Heart right ventricle (tissue), 16 donors: Measurements from ENCODE around the gene RASGRF2. TPM values are rescaled to one million over a fixed set of nuclear protein-coding genes. Genes with fewer than 3 reads are reported as not detected.
A peak's percentile ranks its signal among the peaks of the same experiment; 100 is the strongest.
"Not testable (repeated sequence)": the region's sequence is repeated elsewhere in the genome, so short reads cannot be mapped to it uniquely, and the experiment has no call there.

Experiments used
- ATAC-seq, 8 donors: fragments of 200-7000 bp; cut with Tn5 transposase; one replicate each; pipeline ENCODE4 v1.9.1; 2020; ENCODE audit warnings: mild to moderate bottlenecking in 8 of 8, moderate library complexity in 8 of 8, moderate number of reproducible peaks in 1 of 8
- DNase-seq, 2 donors: peaks; one replicate each; pipeline ENCODE4 v3.0.0-alpha.2; 2020
- H3K27ac ChIP-seq, 10 donors: fragments of 200-600 bp; sonication (generic) in 2 of 10; one replicate each; pipeline versions ENCODE4 v1.5.0 to v1.8.0; 2020 to 2022; ENCODE audit warnings: mild to moderate bottlenecking in 3 of 10
- H3K27me3 ChIP-seq, 7 donors: fragments of 200-600 bp; one replicate each; pipeline ENCODE4 v1.8.0; 2021 to 2022; ENCODE audit warnings: mild to moderate bottlenecking in 2 of 7
- H3K36me3 ChIP-seq, 9 donors: fragments of 200-600 bp; sonication (generic) in 1 of 9; one replicate each; pipeline versions ENCODE4 v1.5.0 to v1.8.0; 2020 to 2022; ENCODE audit warnings: mild to moderate bottlenecking in 2 of 9
- H3K4me1 ChIP-seq, 9 donors: fragments of 200-600 bp; sonication (generic) in 1 of 9; one replicate each; pipeline versions ENCODE4 v1.5.0 to v1.8.0; 2020 to 2022; ENCODE audit warnings: mild to moderate bottlenecking in 4 of 9
- H3K4me3 ChIP-seq, 10 donors: fragments of 200-600 bp; sonication (generic) in 2 of 10; one replicate each; pipeline versions ENCODE4 v1.5.0 to v1.8.0; 2020 to 2022; ENCODE audit warnings: mild to moderate bottlenecking in 7 of 10, moderate library complexity in 2 of 10
- H3K9me3 ChIP-seq, 11 donors: fragments of 200-600 bp in 10 of 11; sonication (generic) in 2 of 11; one replicate each; pipeline versions ENCODE4 v1.5.0 to v1.8.0; 2013 to 2022; ENCODE audit warnings: mild to moderate bottlenecking in 2 of 11, control low read depth in 1 of 11, moderate library complexity in 1 of 11
- CTCF ChIP-seq, 9 donors: fragments of 200-600 bp; sonication (generic) in 2 of 9; IDR thresholded peaks; one replicate each; pipeline versions ENCODE4 v1.5.0 to v1.8.0; 2021 to 2022; ENCODE audit warnings: antibody characterized with exemption in 9 of 9, mild to moderate bottlenecking in 5 of 9, moderate library complexity in 1 of 9
- WGBS, 2 donors: extraction: QIAGEN DNeasy Blood & Tissue Kit; methylation state at CpG; one replicate each; pipeline ENCODE4 v1.1.7; 2013; ENCODE audit warnings: inconsistent platforms in 1 of 2; 5-methylcytosine and 5-hydroxymethylcytosine counted together
- intact Hi-C, 10 donors: fragments of 100-400 bp; cut with DNase I; formaldehyde crosslinking; loops; one replicate each; pipeline versions ENCODE4 v1.11.1 to v1.14.2; 2022
- polyA plus RNA-seq, 2 donors: library from polyadenylated mRNA; stranded (reverse); fragments of 200-250 nt; gene quantifications; one replicate each; pipeline ENCODE4 v1.2.3, GENCODE V29; 2013
- total RNA-seq, 10 donors: library from RNA; stranded (reverse); fragmentation: NEBNext Ultra II Directional in 3 of 10; extraction: Animal tissue kit (Norgen Biotek cat#: 25700) in 3 of 10; gene quantifications; one replicate each; pipeline versions ENCODE4 v1.2.1 to v1.2.4, GENCODE V29; 2021 to 2023
- donor health status: Arrhythmogenic right ventricular cardiomyopathy.
- donor health status: ischemic (EF 13 %, LVEDD 7.1; RV severe dilation, severe dysfunction).
- donor health status: healthy with polysubstance abuse.
- donor health status: DM: no; HTN: yes; CAD: no.
- donor health status: DM: no; HTN: no; CAD: no.
- donor health status: ischemic (EF 25% LVEDD 6.9; RV normal size, moderate dysfunction).
- donor health status: ischemic (EF 25% LVEDD 5.7; RV mildly dilated, moderate dysfunction).
- donor health status: healthy.
- donor health status: DM: yes; HTN: yes; CAD: no.
- donor health status: Ischemic cardiomyopathy.
- donor health status: ischemic (EF 35%, LVEDD 5.7; RV mildly dilated, moderate dysfunction).
- donor health status: nonischemic (EF 11% LVEDD 7.7; RV severe dilation, severe dysfunction).
- donor health status: DM: yes; HTN: yes; CAD: no.
- donor health status: PGD.
- donor health status: ischemic (EF 29% LVEDD 5.4; RV normal size, mild dysfunction).
- donor health status: nonischemic (EF 23%, LVEDD 6.1; RV moderate dilation, normal function).

Gene RASGRF2
- total and polyA plus RNA-seq, 12 donors, result 2.9 to 13.4 (median 6.8) TPM

GRCh38 chr5:81121273-81121672, 161.1 kb downstream of the RASGRF2 start:
- no peak for ATAC-seq
- Histone ChIP-seq H3K4me3 (no peak overlapping the region), H3K9me3 (no peaks in the 10 kb centered on the region), H3K27ac (no peak overlapping the region), H3K27me3 (no peaks in the 10 kb centered on the region), H3K36me3 (peaks cover 0 to 52% (median 0%) of the 10 kb centered on the region in 9 donors), H3K4me1 (peaks cover 0 to 9% (median 0%) of the 10 kb centered on the region in 9 donors)
- TF ChIP-seq CTCF (IDR thresholded peaks at IDR 0.05), result no peak
- DNase-seq, result no peak
- intact Hi-C loops, result no loop called here
- WGBS, 2 donors, result 75 to 86% methylated on average over 5 of the region's 5 CpGs

GRCh38 chr5:81121836-81122630, 161.9 kb downstream of the RASGRF2 start:
- Histone ChIP-seq H3K9me3 (no peaks in the 10 kb centered on the region), H3K4me3 (no peak overlapping the region), H3K27me3 (no peaks in the 10 kb centered on the region), H3K36me3 (peaks cover 0 to 52% (median 0%) of the 10 kb centered on the region in 9 donors), H3K4me1 (peaks cover 0 to 9% (median 0%) of the 10 kb centered on the region in 9 donors), H3K27ac (peak overlapping the region in 1 of 10 donors; percentile 38)
- intact Hi-C loops, result no loop called here
- 48 to 60% methylated on average over 7 of the region's 7 CpGs for WGBS, 2 donors
- DNase-seq (no peak), ATAC-seq (no peak)
- no peak for TF ChIP-seq CTCF (IDR thresholded peaks at IDR 0.05)

GRCh38 chr5:81124689-81125088, 164.5 kb downstream of the RASGRF2 start:
- intact Hi-C loops, H3K27me3 ChIP-seq, H3K4me1 ChIP-seq, H3K9me3 ChIP-seq, DNase-seq, H3K4me3 ChIP-seq, ATAC-seq, H3K27ac ChIP-seq: not testable (repeated sequence)
- WGBS, 2 donors, result 80 to 91% methylated on average over 6 of the region's 6 CpGs
- H3K36me3 ChIP-seq, result peaks cover 0 to 54% (median 0%) of the 10 kb centered on the region in 9 donors

- Histone ChIP-seq H3K4me3 (no peak overlapping the region), H3K27me3 (no peaks in the 10 kb centered on the region), H3K9me3 (no peaks in the 10 kb centered on the region), H3K4me1 (peaks cover 0 to 9% (median 0%) of the 10 kb centered on the region in 9 donors), H3K36me3 (peaks cover 0 to 54% (median 0%) of the 10 kb centered on the region in 9 donors), H3K27ac (no peak overlapping the region)
- 80 to 84% methylated on average over 7 of the region's 7 CpGs for WGBS, 2 donors
- intact Hi-C loops, result no loop called here
- DNase-seq, result no peak
- ATAC-seq, result peak in 1 of 8 donors; percentile 45
- TF ChIP-seq CTCF (IDR thresholded peaks at IDR 0.05), result no peak
Observed at GRCh38 chr5:81125959-81126358, 165.8 kb downstream of the RASGRF2 start.

GRCh38 chr5:81128416-81128815, 168.3 kb downstream of the RASGRF2 start:
- no peak for TF ChIP-seq CTCF (IDR thresholded peaks at IDR 0.05)
- intact Hi-C loops, result no loop called here
- no peak overlapping the region for H3K4me3 ChIP-seq
- WGBS, 2 donors, result 85 to 89% methylated on average over 7 of the region's 7 CpGs
- H3K27me3 ChIP-seq, result no peaks in the 10 kb centered on the region
- H3K4me1 ChIP-seq, result no peaks in the 10 kb centered on the region
- ATAC-seq (no peak), DNase-seq (no peak)
- H3K36me3 ChIP-seq, result peaks cover 0 to 52% (median 0%) of the 10 kb centered on the region in 9 donors
- no peaks in the 10 kb centered on the region for H3K9me3 ChIP-seq
- H3K27ac ChIP-seq, result no peak overlapping the region
